K562 (cell line): ENCODE results near the gene CDKN1C. TPM values are rescaled to one million over a fixed set of nuclear protein-coding genes. Genes with fewer than 3 reads are reported as not detected.

Experiments
- BCOR ChIP-seq: fragments of 450-650 bp; IDR thresholded peaks from 2 replicates; pipeline ENCODE4 v1.6.1; 2016
- CBFB ChIP-seq: sonication (generic); formaldehyde crosslinking; IDR thresholded peaks from 2 replicates; pipeline ENCODE4 v1.4.0; 2020; ENCODE audit warnings: mild to moderate bottlenecking, missing genetic modification reagents
- CCAR2 ChIP-seq: fragments of 200-400 bp; formaldehyde crosslinking; IDR thresholded peaks from 2 replicates; pipeline ENCODE4 v1.6.1; 2017; ENCODE audit warnings: mild to moderate bottlenecking, low read depth, low read length
- CEBPB ChIP-seq: fragments of 450-650 bp; IDR thresholded peaks from 2 replicates; pipeline ENCODE4 v1.6.1; 2016; ENCODE audit warnings: missing genetic modification characterization, missing compliant biosample characterization
- CTCF ChIP-seq, 3 experiments: IDR thresholded peaks in 2 of 3; conservative IDR thresholded peaks in 1 of 3; 2 replicates each; pipeline ENCODE4 v1.5.1; 2011 to 2012; ENCODE audit warnings: low read length in 3 of 3, mild to moderate bottlenecking in 3 of 3, control low read depth in 2 of 3, improper control_type of control experiment in 1 of 3, inconsistent platforms in 1 of 3, low read depth in 1 of 3, mixed read lengths in 1 of 3, moderate library complexity in 1 of 3; ENCODE audit not compliant: insufficient read depth in 2 of 3
- ETV6 ChIP-seq, 3 experiments: fragments of 150-350 bp in 1 of 3; sonication (generic) in 1 of 3; formaldehyde crosslinking in 1 of 3; IDR thresholded peaks; 2 replicates each; pipeline versions ENCODE4 v1.6.1 to v1.8.0; 2014 to 2022; ENCODE audit warnings: borderline replicate concordance in 2 of 3, low read depth in 2 of 3, antibody characterized with exemption in 1 of 3, low read length in 1 of 3, mild to moderate bottlenecking in 1 of 3, missing genetic modification reagents in 1 of 3
- GABPB1 ChIP-seq: sonication (generic); formaldehyde crosslinking; IDR thresholded peaks from 2 replicates; pipeline ENCODE4 v1.8.0; 2022; ENCODE audit warnings: mild to moderate bottlenecking, missing genetic modification reagents
- GATAD2A ChIP-seq: fragments of 450-650 bp; IDR thresholded peaks from 2 replicates; pipeline ENCODE4 v1.6.1; 2017
- GTF2E2 ChIP-seq: fragments of 200-800 bp; sonication (Bioruptor generic); IDR thresholded peaks from 2 replicates; pipeline ENCODE4 v1.6.1; 2016; ENCODE audit warnings: missing genetic modification characterization, missing compliant biosample characterization
- HDGF ChIP-seq: fragments of 450-650 bp; IDR thresholded peaks from 2 replicates; pipeline ENCODE4 v1.6.1; 2016
- HNRNPL ChIP-seq: fragments of 200-400 bp; formaldehyde crosslinking; IDR thresholded peaks from 2 replicates; pipeline ENCODE4 v1.6.1; 2017; ENCODE audit warnings: low read depth, mild to moderate bottlenecking, low read length
- MCM5 ChIP-seq: fragments of 450-650 bp; IDR thresholded peaks from 2 replicates; pipeline ENCODE4 v1.6.1; 2016; ENCODE audit warnings: low read depth
- PHB2 ChIP-seq: fragments of 450-650 bp; IDR thresholded peaks from 2 replicates; pipeline ENCODE4 v1.6.1; 2017; ENCODE audit warnings: low read depth
- PRMT5 ChIP-seq: sonication (generic); formaldehyde crosslinking; IDR thresholded peaks from 2 replicates; pipeline ENCODE4 v1.5.0; 2020; ENCODE audit warnings: missing genetic modification reagents
- RAD21 ChIP-seq, 2 experiments: fragments of 250-450 bp in 1 of 2; fragments of 450-650 bp in 1 of 2; sonication (Bioruptor Pico) in 1 of 2; formaldehyde crosslinking in 1 of 2; IDR thresholded peaks in 1 of 2; conservative IDR thresholded peaks in 1 of 2; 2 replicates each; pipeline versions ENCODE4 v1.4.0 to v1.8.0; 2020 to 2022; ENCODE audit warnings: mild to moderate bottlenecking in 2 of 2, moderate library complexity in 1 of 2
- TARDBP ChIP-seq: fragments of 450-650 bp; IDR thresholded peaks from 2 replicates; pipeline ENCODE4 v1.6.1; 2016
- ZBTB43 ChIP-seq: sonication (generic); formaldehyde crosslinking; IDR thresholded peaks from 2 replicates; pipeline ENCODE4 v1.8.0; 2023; ENCODE audit warnings: mild to moderate bottlenecking, missing genetic modification reagents
- ZFP36 ChIP-seq: fragments of 150-350 bp; IDR thresholded peaks from 2 replicates; pipeline ENCODE4 v1.6.1; 2018; ENCODE audit warnings: low read length, low read depth; ENCODE audit not compliant: partially characterized antibody
- ZFX ChIP-seq: sonication (generic); formaldehyde crosslinking; IDR thresholded peaks from 2 replicates; pipeline ENCODE4 v1.8.0; 2022; ENCODE audit warnings: mild to moderate bottlenecking, missing genetic modification reagents, moderate library complexity
- ZNF639 ChIP-seq, 2 experiments: fragments of 200-800 bp in 1 of 2; sonication (Bioruptor generic) in 1 of 2; sonication (generic) in 1 of 2; formaldehyde crosslinking in 1 of 2; IDR thresholded peaks in 1 of 2; conservative IDR thresholded peaks in 1 of 2; 2 replicates each; pipeline versions ENCODE4 v1.5.0 to v1.6.1; 2016 to 2020; ENCODE audit warnings: missing compliant biosample characterization in 1 of 2, missing genetic modification characterization in 1 of 2, missing genetic modification reagents in 1 of 2
- ZNF655 ChIP-seq: fragments of 250-450 bp; sonication (Bioruptor Pico); IDR thresholded peaks from 2 replicates; pipeline ENCODE4 v1.5.0; 2021
- polyA plus RNA-seq, 8 experiments: library from polyadenylated mRNA; depleted of rRNA in 4 of 8; stranded (reverse) in 5 of 8; unstranded in 3 of 8; fragments of >200 nt; fragmentation: Nextera tagmentation in 2 of 8; fragmentation: Illumina TruSeq in 1 of 8; extraction: Ambion mirVana in 2 of 8; extraction: Trizol in 1 of 8; gene quantifications; 2 replicates each; pipeline versions ENCODE4 v1.2.1 to v1.2.3, GENCODE V29; 2011 to 2014; ENCODE audit warnings: inconsistent platforms in 1 of 8, missing spikeins in 1 of 8
- total RNA-seq, 7 experiments: library from RNA; depleted of rRNA in 6 of 7; stranded (reverse); fragments of >200 nt in 6 of 7; fragmentation: Illumina TruSeq in 2 of 7; extraction: Trizol in 2 of 7; gene quantifications; 2 replicates each; pipeline versions ENCODE4 v1.2.1 to v1.2.3, GENCODE V29; 2011 to 2021; ENCODE audit warnings: low replicate concordance in 1 of 7

CDKN1C gene
- total and polyA plus RNA-seq, 9 of the 15 experiments (the other 6 are each of a cell fraction or from before 2014, with no cell fraction given): 2.8 to 21.1 (median 9.3) TPM

GRCh38 chr11:2891326-2892214 is 6.0 kb upstream of the CDKN1C start (continued):
- TF ChIP-seq ZBTB43 (CRISPR knock-in tag) (no peak; the same call in 1 of the 2 replicates), HNRNPL (peak; percentile 63; the same call in 1 of the 2 replicates), ZNF639 (CRISPR knock-in tag; conservative IDR thresholded peaks at IDR 0.05 in 1 of 2, IDR thresholded peaks at IDR 0.05 in 1 of 2) (no peak; a peak in 1 of 4 replicates), MCM5 (no peak), HDGF (peak; percentile 83), GATAD2A (0 out of 2 replicates have a peak, but pooled peaks have one; percentile 10), GTF2E2 (tag) (no peak), CTCF (IDR thresholded peaks at IDR 0.05 in 2 of 3, conservative IDR thresholded peaks at IDR 0.05 in 1 of 3; ENCODE audit: insufficient read depth in 2 of 3, low read depth in 1 of 3, low read length in 3 of 3) (peak; percentile 35 to 44 (median 43); a peak in 4 of 6 replicates), ZFX (CRISPR knock-in tag) (peak; percentile 38), PRMT5 (CRISPR knock-in tag) (no peak), CBFB (CRISPR knock-in tag) (peak; percentile 61; the same call in 1 of the 2 replicates), ZFP36 (peak; percentile 22), ZNF655 (no peak), BCOR (no peak), GABPB1 (CRISPR knock-in tag) (no peak), PHB2 (no peak; the same call in 1 of the 2 replicates), CCAR2 (no peak), CEBPB (tag) (no peak), RAD21 (CRISPR knock-in tag; conservative IDR thresholded peaks at IDR 0.05 in 1 of 2, IDR thresholded peaks at IDR 0.05 in 1 of 2) (0 out of 4 replicates have a peak, but pooled peaks of 1 of the 2 experiments have one; percentile 9), TARDBP (no peak), ETV6 (IDR thresholded peaks at IDR 0.05; ENCODE audit: borderline replicate concordance in 1 of 2, low read depth in 2 of 2, low read length in 1 of 2) (no peak), ETV6 (CRISPR knock-in tag; IDR thresholded peaks at IDR 0.05; ENCODE audit: borderline replicate concordance) (0 out of 2 replicates have a peak, but pooled peaks have one; percentile 51)
